OCI-LY3 (cell line): ENCODE results near the gene MAP1B.

Experiments used
- H2AFZ ChIP-seq: fragments of 200-600, 300-600 bp; shearing (Covaris generic); 2 replicates; pipeline ENCODE4 v1.6.0; 2014; ENCODE audit warnings: antibody characterized with exemption, low read depth, low read length
- H3K27ac ChIP-seq: fragments of 200-600, 300-600 bp; sonication (generic); 2 replicates; pipeline ENCODE4 v1.5.1; 2014; ENCODE audit warnings: mild to moderate bottlenecking, low read length, moderate library complexity, mixed read lengths
- H3K27me3 ChIP-seq: fragments of 200-600, 300-600 bp; sonication (generic); 2 replicates; pipeline ENCODE4 v1.6.1; 2014; ENCODE audit warnings: low read depth, low read length, mixed read lengths
- H3K36me3 ChIP-seq: fragments of 200-600, 300-600 bp; sonication (generic); replicated peaks from 2 replicates; pipeline ENCODE3; 2014; ENCODE audit warnings: low read depth, low read length, mixed read lengths
- H3K4me1 ChIP-seq: fragments of 300-600, 200-600 bp; sonication (generic); 2 replicates; pipeline ENCODE4 v1.6.1; 2014; ENCODE audit warnings: low read length, mixed read lengths
- H3K4me2 ChIP-seq: fragments of 200-600, 300-600 bp; sonication (generic); 2 replicates; pipeline ENCODE4 v1.6.1; 2014; ENCODE audit warnings: low read length, mixed read lengths
- H3K4me3 ChIP-seq: fragments of 300-600, 200-600 bp; sonication (generic); 2 replicates; pipeline ENCODE4 v1.5.1; 2014; ENCODE audit warnings: antibody characterized with exemption, mild to moderate bottlenecking, low read length, moderate library complexity
- H3K79me2 ChIP-seq: fragments of 300-600, 200-600 bp; shearing (Covaris generic); 2 replicates; pipeline ENCODE4 v1.6.1; 2014; ENCODE audit warnings: mild to moderate bottlenecking, low read length, mixed read lengths
- H3K9ac ChIP-seq: fragments of 300-600, 200-600 bp; shearing (Covaris generic); 2 replicates; pipeline ENCODE4 v1.6.0; 2014; ENCODE audit warnings: mild to moderate bottlenecking, low read length, moderate library complexity
- H3K9me3 ChIP-seq: fragments of 200-600, 300-600 bp; shearing (Covaris generic); 2 replicates; pipeline ENCODE4 v1.6.1; 2014; ENCODE audit warnings: low read length, mixed read lengths; ENCODE audit not compliant: insufficient read depth
- H4K20me1 ChIP-seq: fragments of 200-600, 300-600 bp; sonication (generic); 2 replicates; pipeline ENCODE4 v1.6.1; 2016; ENCODE audit warnings: low read length, mixed read lengths; ENCODE audit not compliant: insufficient read depth
- EZH2phosphoT487 ChIP-seq: fragments of 200-600 bp; shearing (Covaris generic); IDR thresholded peaks from 2 replicates; pipeline ENCODE4 v1.6.1; 2018; ENCODE audit warnings: antibody characterized with exemption, mixed run types, low read depth
- TF ChIP-seq, protein P1 (sequence below): fragments of 200-600, 300-600 bp; sonication (generic); IDR thresholded peaks from 2 replicates; pipeline ENCODE4 v1.5.1; 2014; ENCODE audit warnings: antibody characterized with exemption, low read length, low read depth

Gene MAP1B

DNA sequence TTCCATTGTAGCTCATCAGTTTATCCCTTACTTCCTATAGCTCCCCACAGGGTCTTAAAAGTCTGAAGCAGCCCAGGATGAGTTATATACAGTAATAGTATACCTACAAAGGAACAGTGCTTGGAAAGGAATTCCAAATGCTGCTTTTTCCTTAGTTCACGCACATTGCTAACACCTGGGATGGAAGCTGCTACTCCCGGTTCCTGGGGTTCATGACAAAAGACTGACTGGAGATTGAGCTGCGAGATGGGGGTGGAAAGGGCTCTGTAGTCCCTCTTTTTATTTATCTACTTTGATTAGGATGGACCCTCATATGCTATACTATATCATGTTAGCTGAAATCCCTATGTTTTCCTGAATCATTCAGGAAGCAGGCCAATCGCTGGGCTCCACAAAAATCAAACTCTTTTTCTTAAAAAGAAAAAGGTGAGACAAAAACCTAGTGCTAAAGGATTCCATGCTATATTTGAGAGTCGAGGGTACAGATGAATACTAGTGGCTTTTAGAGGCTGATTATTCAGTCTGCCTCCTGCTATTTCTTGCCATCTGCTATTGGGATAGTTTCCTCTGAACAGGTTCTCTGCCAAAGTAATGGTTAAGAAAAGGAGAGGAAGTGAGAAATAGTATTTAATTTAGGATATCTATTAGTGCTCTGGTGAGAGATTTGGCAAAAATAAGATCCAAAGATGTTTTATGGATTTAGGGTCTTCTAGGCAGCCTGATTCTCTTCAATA is 131.6 kb downstream of the MAP1B start:
- no peak for TF ChIP-seq EZH2phosphoT487
- TF ChIP-seq, protein P1, sequence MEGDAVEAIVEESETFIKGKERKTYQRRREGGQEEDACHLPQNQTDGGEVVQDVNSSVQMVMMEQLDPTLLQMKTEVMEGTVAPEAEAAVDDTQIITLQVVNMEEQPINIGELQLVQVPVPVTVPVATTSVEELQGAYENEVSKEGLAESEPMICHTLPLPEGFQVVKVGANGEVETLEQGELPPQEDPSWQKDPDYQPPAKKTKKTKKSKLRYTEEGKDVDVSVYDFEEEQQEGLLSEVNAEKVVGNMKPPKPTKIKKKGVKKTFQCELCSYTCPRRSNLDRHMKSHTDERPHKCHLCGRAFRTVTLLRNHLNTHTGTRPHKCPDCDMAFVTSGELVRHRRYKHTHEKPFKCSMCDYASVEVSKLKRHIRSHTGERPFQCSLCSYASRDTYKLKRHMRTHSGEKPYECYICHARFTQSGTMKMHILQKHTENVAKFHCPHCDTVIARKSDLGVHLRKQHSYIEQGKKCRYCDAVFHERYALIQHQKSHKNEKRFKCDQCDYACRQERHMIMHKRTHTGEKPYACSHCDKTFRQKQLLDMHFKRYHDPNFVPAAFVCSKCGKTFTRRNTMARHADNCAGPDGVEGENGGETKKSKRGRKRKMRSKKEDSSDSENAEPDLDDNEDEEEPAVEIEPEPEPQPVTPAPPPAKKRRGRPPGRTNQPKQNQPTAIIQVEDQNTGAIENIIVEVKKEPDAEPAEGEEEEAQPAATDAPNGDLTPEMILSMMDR: no peak
- Histone ChIP-seq H3K4me1 (peaks cover 12% of the 10 kb centered on the region), H3K4me2 (no peak overlapping the region), H3K9ac (no peak overlapping the region), H4K20me1 (no peaks in the 10 kb centered on the region), H3K4me3 (no peak overlapping the region), H2AFZ (no peak overlapping the region), H3K36me3 (peaks cover 10% of the 10 kb centered on the region), H3K27ac (no peak overlapping the region), H3K79me2 (peaks cover 4% of the 10 kb centered on the region; the same call in 1 of the 2 replicates), H3K27me3 (no peaks in the 10 kb centered on the region), H3K9me3 (no peaks in the 10 kb centered on the region)

DNA sequence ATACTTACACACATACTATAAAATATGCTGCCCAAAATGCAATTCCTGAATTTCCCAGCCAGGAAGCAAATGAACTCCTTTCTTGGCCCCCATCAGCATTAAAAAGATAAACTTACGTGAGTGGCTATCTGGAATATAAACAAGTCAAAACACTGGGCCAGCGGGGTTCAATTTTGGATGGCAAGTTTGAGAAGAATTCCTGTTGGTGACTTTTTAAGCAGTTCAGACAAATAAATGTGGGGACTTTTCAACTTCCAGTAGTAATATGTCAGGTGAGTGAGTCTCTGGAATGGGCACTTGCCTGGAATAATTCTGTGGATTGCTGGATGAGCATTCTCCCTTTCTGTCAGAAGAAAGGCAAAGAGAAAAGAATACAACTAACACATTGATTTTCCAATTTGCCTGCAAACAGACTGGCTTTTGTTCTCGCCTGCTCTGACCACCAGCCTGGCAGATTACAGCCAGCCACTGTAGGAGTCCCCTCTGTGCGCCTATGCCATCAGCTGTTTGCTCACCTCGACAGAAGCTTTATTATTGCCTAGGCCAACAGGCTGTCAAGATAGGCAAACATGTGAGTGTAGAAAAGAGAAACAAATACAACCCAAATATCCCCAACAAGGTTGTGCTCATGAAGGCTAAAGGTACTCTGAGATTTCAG is 134.2 kb downstream of the MAP1B start:
- Histone ChIP-seq H3K27ac (no peak overlapping the region), H3K4me2 (no peak overlapping the region), H3K36me3 (peaks cover 2% of the 10 kb centered on the region), H3K4me1 (no peaks in the 10 kb centered on the region), H3K79me2 (peaks cover 4% of the 10 kb centered on the region; the same call in 1 of the 2 replicates), H4K20me1 (no peaks in the 10 kb centered on the region), H2AFZ (no peak overlapping the region), H3K27me3 (no peaks in the 10 kb centered on the region), H3K4me3 (no peak overlapping the region), H3K9me3 (no peaks in the 10 kb centered on the region), H3K9ac (no peak overlapping the region)
- no peak for TF ChIP-seq EZH2phosphoT487
- TF ChIP-seq, protein P1: no peak

DNA sequence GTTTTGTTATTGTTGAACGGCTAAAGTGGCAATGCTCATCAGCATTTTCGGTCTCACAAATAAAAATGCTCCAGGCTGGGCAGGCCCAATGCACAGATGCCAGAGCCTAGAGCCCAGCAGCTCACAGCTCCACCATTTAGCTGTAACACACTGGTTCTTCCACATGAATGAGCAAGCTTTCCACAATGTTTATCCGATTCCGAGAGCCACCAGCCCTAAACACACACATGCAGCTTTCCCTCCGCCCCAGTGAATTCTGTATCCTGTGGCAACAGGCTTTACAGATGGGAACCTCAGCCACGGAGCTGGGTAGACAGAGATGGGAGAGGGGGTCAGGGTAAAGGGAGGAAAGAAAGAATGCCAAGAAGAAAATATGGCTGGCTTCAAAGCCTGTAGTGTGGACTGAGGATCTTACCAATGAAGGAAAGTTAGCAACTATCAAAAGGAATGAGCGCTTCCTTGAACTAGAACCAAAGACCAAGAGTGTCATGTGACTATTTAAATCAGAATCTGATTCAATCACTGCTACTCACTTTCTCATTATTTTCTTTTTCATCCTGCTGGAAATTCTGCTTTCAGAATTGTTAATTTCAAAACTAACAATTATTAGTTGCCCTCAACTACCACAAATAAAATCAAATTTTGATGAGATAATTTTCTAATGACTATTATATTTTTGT is 135.7 kb downstream of the MAP1B start:
- Histone ChIP-seq H3K79me2 (peaks cover 4% of the 10 kb centered on the region; the same call in 1 of the 2 replicates), H3K36me3 (peaks cover 2% of the 10 kb centered on the region), H3K27me3 (no peaks in the 10 kb centered on the region), H3K27ac (no peak overlapping the region), H3K4me1 (peaks cover 8% of the 10 kb centered on the region; the same call in 1 of the 2 replicates), H2AFZ (no peak overlapping the region), H3K4me3 (no peak overlapping the region), H3K9me3 (no peaks in the 10 kb centered on the region), H3K9ac (no peak overlapping the region), H3K4me2 (no peak overlapping the region), H4K20me1 (no peaks in the 10 kb centered on the region)
- TF ChIP-seq, protein P1: no peak
- TF ChIP-seq EZH2phosphoT487: no peak

DNA sequence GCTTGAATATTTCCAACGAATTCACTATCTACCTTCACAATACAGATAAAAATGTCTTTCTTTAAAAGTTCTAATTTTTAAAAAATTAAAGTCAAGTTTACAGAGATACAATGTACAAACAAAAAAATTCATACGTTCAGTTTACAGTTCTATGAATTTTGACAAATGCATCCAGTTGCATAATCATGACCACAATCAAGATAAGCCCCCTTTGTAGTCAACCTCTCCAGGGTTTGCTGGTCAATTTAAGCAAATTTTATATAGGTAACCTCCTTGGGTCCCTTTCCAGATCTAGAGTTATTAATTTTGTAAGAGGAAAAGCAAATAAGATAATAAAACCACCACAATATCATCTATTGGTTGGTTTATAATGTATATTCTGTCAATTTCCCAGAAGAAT is 136.4 kb downstream of the MAP1B start:
- no peaks in the 10 kb centered on the region for H4K20me1 ChIP-seq
- H3K9me3 ChIP-seq: no peaks in the 10 kb centered on the region
- TF ChIP-seq EZH2phosphoT487: no peak
- TF ChIP-seq, protein P1: no peak
- no peak overlapping the region for H3K27ac ChIP-seq
- H2AFZ ChIP-seq: no peak overlapping the region
- H3K79me2 ChIP-seq: peaks cover 4% of the 10 kb centered on the region; the same call in 1 of the 2 replicates
- H3K36me3 ChIP-seq: peaks cover 2% of the 10 kb centered on the region
- H3K4me1 ChIP-seq: peaks cover 8% of the 10 kb centered on the region; the same call in 1 of the 2 replicates
- no peak overlapping the region for H3K4me2 ChIP-seq
- H3K27me3 ChIP-seq: no peaks in the 10 kb centered on the region
- H3K9ac ChIP-seq: no peak overlapping the region
- no peak overlapping the region for H3K4me3 ChIP-seq
